Endothelial cell of hepatic sinusoid (primary cell): ENCODE data around the gene HYDIN.
"Not testable (repeated sequence)": the region's sequence is repeated elsewhere in the genome, so short reads cannot be mapped to it uniquely, and the experiment has no call there.

Experiments used
- in situ Hi-C: cut with HindIII; loops from 2 replicates; pipeline ENCODE4 v1.10.0; 2017; ENCODE audit warnings: low sequenced_read_pairs

Gene HYDIN

GRCh38 chr16:70882311-70882710 is 348.2 kb downstream of the HYDIN start:
- in situ Hi-C loops: not testable (repeated sequence)

- in situ Hi-C loops: not testable (repeated sequence)
Measured at GRCh38 chr16:70877895-70878294, 352.6 kb downstream of the HYDIN start.

DNA sequence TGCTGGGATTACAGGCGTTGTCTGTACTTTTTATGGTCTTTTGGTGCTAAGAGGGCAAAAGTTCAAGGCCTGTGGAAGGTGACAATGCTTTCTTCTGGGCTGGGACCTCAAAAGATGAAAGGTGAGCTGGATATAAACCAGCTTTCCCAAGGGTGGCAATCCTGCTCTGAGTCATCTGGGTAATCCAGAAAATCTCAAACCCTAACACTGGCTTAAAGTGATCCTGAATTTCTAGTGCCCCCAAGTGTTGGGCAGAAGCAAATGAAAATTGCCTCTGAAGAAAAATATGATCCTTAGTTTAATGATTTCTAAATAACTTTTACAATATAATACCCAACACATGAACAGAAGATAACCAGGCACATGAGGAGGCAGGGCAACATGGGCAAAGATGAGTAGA is 354.1 kb downstream of the HYDIN start:
- in situ Hi-C loops: not testable (repeated sequence)

GRCh38 chr16:70864698-70865097 is 365.8 kb downstream of the HYDIN start:
- in situ Hi-C loops: not testable (repeated sequence)

DNA sequence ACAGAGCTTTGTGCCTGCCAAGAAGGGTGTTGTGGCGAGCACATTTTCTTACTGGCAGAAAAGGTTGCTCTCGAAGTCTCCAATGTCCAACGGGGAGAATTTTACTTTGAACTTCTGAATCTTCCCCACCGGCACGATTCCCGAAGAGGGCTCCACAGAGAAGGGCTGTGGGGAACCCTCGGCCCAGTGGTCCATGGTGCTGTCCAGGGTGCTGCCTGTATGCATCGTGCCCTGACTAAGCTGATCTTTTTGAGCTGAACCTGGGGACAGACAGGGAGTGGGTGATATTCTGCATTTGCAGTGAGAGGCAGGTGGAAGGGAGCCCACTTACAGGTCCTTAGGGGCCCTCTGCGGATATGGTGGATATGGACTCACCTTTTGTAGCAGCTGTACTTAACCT is 368.5 kb downstream of the HYDIN start:
- in situ Hi-C loops: not testable (repeated sequence)

DNA sequence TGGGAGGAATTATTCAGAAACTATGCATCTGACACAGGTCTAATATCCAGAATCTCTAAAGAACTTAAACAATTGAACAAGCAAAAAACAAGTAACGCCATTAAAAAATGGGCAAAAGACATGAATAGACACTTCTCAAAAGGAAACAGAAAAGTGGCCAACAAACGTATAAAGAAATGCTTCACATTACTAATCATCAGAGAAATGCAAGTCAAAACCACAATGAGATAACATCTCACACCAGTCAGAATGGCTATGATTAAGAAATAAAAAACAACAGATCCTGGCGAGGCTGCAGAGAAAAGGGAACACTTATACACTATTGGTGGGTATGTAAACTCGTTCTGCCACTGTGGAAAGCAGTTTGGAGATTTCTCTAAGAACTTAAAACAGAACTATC is 379.2 kb downstream of the HYDIN start:
- in situ Hi-C loops: not testable (repeated sequence)

DNA sequence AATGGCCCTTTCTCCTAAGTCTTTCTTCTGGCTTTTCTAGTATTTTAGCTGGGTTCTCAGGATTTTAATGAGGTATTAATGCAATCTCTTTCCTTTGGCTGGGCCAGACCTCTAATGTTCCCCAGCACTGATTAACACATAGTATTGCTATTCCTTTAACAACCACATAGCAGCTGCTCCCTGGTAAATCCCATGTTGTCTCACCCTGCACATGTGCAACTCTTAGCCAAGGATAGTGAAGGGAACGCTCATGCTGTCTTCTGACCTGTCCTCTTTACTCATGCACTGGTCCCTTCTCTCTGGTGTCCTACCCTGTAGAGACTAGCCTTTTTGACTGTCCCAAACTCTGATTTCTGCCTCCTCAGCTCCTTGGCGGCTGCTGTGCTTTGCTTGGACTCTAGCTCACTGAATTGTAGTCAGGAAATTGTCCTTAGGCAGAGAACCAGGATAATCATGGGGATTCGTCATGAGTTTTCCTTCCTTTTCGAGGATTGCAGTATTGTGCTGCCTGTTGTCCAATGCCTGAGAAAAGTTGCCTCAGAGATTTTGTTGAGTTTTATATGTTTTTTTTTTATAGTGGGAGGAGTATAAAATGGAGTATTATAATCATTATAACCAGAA is 406.9 kb downstream of the HYDIN start:
- in situ Hi-C loops: not testable (repeated sequence)

DNA sequence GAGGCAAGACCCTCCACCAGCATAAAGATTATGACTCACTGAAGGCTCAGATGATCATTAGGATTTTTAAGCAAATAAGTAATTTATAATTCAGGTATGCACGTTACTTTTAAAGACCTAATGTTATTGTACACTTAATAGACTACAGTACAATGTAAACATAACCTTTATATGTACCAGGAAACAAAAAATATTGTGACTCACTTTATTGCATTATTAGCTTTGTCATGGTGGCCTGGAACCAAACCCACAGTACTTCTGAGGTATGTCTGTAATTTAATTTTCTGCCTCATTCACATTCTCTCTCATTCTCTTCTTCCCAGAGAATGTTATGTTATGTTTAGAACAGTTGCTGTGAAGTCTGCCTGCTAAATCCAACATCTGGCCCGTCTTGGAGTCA is 407.8 kb downstream of the HYDIN start:
- in situ Hi-C loops: not testable (repeated sequence)

- in situ Hi-C loops: not testable (repeated sequence)
Measured at GRCh38 chr16:70818088-70818487, 412.4 kb downstream of the HYDIN start.

DNA sequence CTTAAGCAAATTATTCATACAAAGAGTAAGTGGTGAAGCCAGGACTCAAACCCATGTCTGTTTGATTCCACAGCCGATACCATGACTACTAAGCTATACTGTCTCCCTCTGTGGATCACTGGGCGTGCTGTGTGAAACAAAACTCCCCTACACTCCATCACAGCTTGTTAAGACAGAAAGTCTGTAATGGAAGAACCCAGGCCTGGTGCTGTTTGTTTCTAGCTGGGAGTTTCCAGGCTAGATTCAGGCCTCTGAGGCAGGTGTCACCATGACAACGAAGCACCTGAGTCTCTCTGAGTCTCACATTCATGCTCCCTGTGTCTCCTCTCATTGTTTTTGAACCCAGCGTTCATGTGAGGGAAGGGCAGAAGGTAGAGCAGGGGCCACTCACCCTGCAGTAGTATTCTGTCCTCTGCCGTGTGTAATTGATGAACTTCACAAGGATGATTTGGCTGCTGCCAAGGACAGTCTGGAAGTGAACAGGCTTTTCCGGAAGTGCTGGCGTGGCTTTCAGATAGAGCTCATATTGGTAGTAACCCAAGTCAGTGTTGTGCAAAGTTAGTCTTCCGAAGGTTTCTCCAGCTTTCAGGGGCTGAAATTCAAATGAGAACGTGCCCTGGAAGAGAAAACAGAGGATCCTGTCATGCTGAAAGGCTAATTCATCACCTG is 421.0 kb downstream of the HYDIN start:
- in situ Hi-C loops: no loop called here

GRCh38 chr16:70808371-70808770 is 422.2 kb downstream of the HYDIN start:
- in situ Hi-C loops: no loop called here

DNA sequence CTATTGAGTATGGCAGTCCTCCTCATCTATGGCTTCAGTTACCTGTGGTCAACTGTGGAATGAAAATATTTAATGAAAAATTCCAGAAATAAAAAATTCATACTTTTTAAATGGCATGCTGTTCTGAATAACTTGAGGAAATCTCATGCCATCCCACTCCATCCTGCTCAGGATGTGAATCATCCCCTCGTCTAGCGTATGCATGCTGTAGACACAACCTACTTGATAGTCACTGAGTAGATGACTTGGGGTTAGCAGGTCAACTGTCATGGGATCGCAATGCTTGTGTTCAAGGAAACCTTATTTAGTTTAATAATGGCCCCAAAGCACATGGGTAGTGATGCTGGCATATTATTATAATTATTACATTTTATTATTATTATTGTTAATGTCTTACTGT is 424.7 kb downstream of the HYDIN start:
- in situ Hi-C loops: no loop called here

- in situ Hi-C loops: no loop called here
Measured at GRCh38 chr16:70805380-70805779, 425.1 kb downstream of the HYDIN start.

DNA sequence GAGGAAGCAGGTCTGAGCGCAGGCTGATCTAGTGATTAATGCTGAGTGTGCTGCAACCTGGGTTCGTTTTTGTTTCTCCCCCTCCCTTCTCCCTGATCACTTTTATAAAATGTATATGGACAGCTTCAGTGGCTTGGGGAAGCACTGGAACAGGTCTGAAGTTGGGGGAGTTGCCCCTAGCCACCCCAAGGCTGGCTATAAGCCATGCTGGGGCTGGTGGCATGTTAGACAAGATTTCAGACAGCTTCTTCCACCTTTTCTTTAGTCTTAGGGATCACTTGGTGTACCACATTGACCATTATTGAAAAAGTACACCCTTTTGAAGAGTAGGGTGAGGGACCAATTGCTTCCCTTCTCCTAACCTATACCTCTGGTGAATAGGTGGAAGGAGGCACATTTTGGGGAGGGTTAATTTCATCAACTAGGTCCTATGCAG is 425.8 kb downstream of the HYDIN start:
- in situ Hi-C loops: no loop called here

GRCh38 chr16:70804153-70804733 is 426.3 kb downstream of the HYDIN start:
- in situ Hi-C loops: no loop called here

DNA sequence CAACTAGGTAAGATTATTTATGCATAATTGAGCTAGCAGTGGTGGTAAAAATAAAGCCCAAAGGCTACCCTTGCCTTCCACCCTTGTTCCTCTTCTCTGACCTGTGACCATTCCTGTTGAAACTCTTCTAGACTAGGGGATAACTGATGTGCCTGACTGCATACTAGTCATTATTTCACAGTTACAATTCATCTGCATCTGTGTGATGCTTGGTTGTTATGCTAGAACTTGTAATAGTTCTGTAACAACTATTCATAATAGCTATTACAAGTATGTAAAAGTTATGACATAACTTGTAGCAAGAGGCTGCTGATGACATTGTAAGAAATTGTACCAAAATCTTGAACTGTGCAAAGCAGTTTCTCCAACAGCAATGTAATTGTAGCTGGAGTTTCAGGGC is 427.2 kb downstream of the HYDIN start:
- in situ Hi-C loops: no loop called here

DNA sequence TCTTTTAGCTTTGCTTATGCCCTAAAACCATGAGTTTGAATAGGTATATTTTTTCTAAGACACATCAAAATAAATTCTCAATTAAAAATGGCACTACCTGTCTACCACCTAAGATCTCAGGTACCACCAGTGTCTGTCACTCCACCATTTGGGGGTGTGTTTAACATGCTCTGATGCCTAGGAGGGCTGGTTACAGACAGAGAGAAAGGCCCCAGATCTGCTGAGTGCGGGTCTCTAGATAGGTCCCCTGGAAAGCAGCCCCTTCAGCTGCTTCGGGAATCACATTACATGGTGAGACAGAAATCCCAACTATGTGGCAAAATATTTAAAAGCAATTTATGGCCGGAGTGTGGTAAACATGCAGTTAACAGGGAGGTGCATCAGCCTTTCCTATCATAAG is 428.9 kb downstream of the HYDIN start:
- in situ Hi-C loops: no loop called here

DNA sequence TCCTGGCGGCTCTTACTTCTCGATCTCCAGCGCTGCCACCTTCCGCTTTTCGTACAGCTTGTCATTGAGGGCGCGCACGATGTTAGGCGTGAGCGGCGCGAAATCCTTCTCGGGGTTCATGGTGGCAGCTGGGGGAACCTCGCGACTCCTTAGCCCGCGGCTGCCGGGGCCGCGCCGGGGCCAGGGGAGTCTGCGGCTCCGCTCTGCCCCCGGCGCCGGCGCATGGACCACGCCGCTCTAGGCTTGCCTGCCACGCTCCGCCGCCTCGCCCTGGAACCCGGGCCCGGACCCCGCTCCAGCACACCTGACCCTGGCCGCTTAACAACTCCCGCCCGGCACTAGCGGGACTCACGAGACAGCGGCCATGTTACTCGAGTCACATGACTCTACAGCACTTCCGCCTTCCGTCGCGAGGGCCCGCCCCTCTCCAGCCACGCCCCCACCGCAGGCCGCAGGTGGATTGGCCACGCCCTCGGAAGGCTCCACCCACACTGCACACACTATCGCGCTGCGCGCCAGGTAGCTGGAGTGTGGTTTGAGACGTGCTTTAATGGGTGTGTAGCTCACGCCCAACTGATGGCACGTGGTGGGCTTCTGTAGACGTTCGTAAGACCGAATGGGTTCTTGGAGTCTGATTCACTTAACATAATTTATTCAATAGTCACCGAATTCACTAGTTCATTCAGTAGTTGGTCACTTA is 429.6 kb downstream of the HYDIN start, which contains the start of gene VAC14:
VAC14 (minus strand) TSS at position 378 of the 700 bp plus-strand sequence; CDS start at position 120, 258 bp downstream.
- in situ Hi-C loops: no loop called here

- in situ Hi-C loops: no loop called here
Measured at GRCh38 chr16:70800311-70800710, 430.2 kb downstream of the HYDIN start.

DNA sequence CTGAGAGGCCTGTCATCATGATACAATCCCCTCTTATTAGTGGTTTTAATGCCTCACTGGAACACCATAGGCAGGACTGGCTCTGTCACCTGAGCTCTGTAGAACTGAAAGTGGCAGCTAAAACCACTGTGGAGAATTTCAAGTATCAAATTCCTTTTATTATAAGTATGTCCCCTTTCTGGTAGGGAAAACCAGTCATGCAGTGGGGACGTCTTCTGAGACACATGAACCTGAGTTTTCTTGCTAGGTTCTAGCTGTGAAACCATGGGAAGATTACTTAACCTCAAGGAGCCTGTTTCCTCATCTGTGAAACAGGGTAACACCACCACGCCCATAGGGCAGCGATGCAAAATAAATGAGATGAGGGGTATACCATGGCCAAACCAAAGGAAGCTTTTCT is 434.2 kb downstream of the HYDIN start:
- in situ Hi-C loops: no loop called here

- in situ Hi-C loops: no loop called here
Measured at GRCh38 chr16:70795296-70795912, 435.1 kb downstream of the HYDIN start.
